ENCODE results near the gene SLC4A5. TPM values are rescaled to one million over a fixed set of nuclear protein-coding genes. Genes with fewer than 3 reads are reported as not detected.
"Not testable (repeated sequence)": the region's sequence is repeated elsewhere in the genome, so short reads cannot be mapped to it uniquely, and the experiment has no call there.

The SLC4A5 gene
- polyA plus RNA-seq, 3 donors = 1.4 to 2.2 (median 2.2) TPM

DNA sequence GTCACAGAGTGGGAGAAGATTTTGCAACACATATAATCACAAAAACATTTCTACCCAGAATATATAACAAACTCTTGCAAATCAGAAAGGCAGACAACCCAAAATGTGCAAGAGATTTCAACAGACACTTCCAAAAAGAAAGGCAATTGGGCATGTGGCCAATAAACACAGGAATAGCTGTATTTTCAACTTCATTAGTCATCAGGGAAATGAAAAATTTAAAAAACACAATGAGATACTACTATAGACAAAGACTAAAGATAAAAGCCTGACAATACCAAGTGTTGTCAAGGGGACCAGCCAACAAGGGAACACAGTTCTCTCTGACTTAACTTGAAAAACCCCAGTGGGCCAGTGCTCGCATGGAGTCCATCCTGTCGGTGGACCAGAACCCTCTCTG lies 104.3 kb downstream of the SLC4A5 start:
- no peak for DNase-seq (ENCODE audit: low read depth in 3 of 3, low spot score in 2 of 3)

DNA sequence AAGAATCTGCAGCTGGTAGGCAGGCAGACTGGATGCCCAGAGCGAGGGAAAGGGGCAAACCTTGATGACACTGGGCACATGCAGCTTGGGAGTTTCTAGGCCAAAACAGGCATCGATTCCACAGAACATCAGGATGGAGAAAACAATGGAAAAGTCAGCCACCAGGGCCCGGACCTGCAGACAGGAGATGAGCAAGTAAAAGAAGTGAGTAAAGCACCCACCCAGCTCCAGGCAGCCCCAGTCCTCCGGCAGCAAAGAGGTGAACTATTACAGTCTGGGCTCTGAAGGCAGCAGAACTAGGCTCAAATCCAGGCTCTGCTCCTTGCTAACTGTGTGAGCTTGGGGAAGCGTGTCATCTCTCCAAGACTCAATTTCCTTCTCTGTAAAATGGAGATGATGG lies 108.2 kb downstream of the SLC4A5 start:
- no peak for DNase-seq (ENCODE audit: low read depth in 3 of 3, low spot score in 2 of 3)

DNA sequence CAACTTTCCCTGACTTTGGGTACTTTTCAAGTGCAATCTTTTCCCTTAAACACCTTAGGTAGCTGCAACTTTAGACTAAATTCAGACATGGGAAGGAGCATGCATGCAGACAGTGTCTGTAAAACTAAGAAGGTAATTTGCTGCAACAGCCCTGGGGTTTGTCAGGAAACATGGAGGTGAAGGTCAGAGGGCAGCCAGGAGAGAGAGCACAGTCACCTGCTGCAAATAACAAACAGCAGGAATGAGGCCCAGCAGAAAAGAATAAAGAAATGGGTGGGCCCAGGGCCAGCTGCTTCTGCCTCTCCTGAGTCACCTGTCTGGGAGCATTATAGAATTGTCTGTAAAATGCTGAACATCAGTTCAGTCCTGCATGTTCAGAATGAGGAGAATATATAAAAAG lies 109.6 kb downstream of the SLC4A5 start:
- DNase-seq (ENCODE audit: low read depth in 3 of 3, low spot score in 2 of 3) = no peak

DNA sequence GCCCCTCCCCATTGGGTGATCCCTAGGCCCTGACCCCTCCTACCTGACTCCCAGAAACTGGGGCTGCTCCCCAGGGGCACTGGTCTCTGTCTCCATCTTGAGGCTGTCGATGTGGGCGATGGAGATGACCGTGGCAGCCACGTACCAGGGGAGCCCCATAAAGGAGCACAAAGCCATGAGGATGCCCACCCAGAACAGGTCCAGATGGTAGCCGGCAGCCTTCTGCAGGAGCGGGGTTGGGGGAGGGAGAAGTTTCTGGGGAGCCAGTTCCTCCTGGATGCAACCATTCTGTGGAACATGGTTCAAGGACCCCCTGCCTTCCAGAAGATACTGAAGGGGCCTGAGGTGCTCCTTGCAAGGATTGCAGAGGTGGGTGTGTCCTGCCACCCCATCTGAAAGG lies 110.8 kb downstream of the SLC4A5 start:
- no peak for DNase-seq (ENCODE audit: low read depth in 3 of 3, low spot score in 2 of 3)

DNA sequence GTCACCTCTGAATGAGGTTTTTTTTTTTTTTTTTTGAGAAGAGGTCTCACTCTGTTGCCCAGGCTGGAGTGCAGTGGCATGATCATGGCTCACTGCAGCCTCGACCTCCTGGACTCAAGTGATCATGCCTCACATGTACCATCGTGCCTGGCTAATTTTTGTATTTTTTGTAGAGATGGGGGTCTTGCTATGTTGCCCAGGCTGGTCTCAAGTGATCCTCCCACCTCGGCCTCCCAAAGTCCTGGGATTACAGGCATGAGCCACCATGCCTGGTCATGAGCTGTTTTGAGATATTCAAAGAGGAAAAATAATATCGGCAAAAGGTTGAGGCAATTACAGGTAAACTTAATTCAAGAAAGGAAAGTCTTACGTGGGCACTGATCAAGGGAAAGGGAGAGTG lies 113.4 kb downstream of the SLC4A5 start:
- not testable (repeated sequence) for DNase-seq (ENCODE audit: low read depth in 3 of 3, low spot score in 2 of 3)

DNA sequence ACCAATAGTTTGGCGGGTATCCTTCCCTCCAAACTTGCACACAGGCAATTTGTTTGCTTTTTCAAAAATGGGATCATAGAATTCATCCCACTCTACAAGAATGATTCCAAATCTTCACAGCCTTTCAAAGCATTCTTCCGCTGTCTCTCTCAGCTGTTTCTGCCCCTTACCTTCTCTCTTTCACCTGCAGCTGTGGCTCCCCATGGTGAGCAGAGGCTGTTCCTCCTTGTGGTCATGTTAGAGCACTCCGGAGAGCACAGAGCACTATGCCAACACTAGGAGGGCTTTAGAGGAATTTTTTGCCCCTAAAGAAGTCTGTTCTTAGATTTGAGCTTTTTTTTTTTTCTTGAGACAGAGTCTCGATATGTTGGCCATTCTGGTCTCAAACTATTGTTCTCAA lies 114.4 kb downstream of the SLC4A5 start:
- no peak for DNase-seq (ENCODE audit: low read depth in 3 of 3, low spot score in 2 of 3)

DNA sequence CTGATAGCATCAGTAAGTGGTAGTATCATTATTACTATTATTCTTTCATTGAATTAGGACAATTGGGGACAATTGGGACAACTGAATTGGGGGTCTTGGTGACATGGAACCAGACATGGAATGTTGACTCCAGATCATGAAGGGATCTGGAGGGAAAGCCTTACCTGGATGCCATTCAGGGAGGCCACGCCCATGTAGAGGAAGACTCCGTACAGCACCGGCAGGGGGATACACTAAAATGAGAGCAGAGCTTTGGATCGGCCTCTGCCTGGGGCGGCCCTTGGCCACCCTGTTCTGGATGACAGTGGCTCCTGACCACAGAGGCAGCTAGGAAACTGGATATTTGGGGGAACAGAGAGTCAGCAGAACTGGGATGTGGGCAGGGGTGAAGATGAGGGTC lies 115.6 kb downstream of the SLC4A5 start:
- no peak for DNase-seq (ENCODE audit: low read depth in 3 of 3, low spot score in 2 of 3)

DNA sequence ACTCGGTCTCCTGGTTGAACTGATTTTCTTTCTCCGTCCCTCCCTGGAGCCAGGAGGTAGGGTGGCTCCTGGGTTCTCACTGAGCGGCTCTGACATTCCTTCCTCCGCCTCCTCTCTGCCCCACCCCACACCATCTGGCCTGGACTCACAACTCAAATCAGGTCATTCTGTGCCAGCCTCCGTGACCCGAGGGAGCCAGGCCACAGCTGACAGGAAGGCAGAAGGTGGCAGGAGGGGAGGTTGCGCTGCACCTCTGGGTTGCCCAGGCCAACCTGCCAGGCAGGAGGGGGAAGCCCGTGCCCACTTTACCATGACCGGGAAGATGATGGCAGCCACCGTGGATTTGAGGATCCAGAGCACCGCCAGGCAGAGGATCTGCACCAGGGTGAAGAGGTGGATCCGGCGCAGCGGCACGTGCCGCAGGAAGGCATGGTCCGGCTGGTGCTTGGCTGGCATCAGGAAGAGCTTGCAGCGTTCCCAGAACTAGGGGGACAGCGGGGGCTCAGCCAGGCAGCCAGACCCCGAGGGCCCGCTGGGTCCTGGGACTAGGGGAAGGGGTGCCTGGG lies 116.5 kb downstream of the SLC4A5 start:
- no peak for DNase-seq (ENCODE audit: low read depth in 3 of 3, low spot score in 2 of 3)

DNA sequence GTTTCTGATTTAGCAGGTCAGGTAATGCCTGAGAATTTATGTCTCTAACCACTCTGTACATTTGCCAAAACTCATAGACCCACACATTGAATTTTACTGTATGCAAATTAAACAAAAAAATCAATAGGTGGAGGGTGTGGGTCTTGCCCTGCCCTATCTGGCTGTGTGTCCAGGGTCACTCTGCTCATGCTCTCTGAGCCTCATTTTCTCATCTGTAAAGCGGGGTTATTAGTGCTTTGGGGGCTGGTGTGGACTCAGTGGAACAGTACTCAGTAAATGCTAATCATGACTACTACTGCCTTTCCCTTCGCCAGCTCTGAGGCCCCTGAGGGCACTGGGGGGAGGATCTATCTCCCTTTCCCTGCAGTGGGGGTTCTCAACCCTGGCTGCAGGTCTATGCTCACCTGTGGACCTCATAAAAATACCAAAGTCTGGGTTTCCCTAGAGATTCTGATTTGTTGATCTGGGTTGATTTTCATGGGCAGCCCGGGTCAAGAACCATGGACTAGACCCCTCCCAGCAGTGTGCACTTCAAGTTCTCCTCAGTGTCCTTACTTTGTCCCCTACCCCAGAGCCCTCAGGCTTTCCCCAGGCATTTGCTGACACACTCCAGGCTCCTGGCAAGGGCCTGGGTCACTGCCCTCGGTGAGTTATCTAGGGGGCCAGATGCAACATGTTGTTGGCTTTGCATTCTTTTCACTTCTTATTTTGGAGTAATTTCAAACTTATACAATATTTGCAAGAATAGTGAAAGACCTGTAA lies 117.3 kb downstream of the SLC4A5 start:
- no peak for DNase-seq (ENCODE audit: low read depth in 3 of 3, low spot score in 2 of 3)

DNA sequence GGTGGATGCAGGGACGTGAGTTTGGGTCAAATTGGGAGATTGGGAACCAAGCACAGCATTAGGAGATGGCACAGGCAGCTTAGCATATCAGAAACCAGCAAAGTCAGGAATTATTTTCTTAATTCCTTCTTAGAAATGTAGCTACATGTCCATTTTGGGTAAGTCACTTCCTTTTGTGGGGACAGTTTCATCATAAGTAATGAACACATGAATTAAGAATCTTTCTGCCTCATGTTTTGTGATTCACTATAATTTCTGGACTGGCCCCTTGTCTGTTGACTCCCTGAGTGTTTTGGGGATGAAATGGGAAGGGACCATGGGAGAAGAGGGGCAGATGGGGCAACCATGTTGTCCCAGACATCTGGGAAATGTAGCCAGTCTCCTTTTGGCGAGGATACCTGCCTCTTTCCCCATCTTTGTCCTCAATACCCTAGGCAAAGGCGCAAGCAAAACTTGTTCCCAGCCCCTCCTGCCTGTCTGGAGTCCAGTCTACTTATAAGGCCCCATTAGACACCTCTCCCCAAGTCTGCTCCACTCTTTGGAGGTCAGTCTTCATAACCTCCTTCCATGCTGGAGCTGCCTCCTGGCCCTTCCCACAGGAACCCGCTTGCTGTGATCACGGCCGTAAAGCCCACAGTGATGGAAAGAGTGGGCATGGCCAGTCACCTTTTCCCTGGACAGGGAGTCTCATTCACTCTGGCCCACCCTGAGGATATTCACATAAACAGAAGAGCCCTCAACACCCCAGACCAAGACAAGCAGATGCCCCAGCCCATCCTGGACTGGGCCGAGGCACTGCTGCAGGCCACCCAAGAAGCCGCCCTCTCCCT lies 119.1 kb downstream of the SLC4A5 start:
- DNase-seq (ENCODE audit: low read depth in 3 of 3, low spot score in 2 of 3) = no peak

DNA sequence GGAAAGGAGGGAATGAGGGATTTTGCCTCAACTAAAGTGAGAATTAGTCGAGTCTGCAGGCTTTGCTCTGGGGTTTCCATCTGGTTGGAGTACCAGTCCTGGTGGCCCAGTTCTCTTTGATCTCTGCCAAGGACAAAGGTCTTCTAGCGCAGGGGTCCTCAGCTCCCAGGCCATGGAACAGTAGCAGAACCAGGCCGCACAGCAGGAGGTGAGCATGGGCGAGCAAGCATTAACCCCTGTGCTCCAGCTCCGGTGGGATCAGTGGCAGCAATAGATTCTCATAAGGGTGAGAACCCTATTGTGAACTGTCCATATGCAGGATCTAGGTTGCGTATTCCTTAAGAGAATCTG lies 120.9 kb downstream of the SLC4A5 start:
- DNase-seq (ENCODE audit: low read depth in 3 of 3, low spot score in 2 of 3) = no peak

DNA sequence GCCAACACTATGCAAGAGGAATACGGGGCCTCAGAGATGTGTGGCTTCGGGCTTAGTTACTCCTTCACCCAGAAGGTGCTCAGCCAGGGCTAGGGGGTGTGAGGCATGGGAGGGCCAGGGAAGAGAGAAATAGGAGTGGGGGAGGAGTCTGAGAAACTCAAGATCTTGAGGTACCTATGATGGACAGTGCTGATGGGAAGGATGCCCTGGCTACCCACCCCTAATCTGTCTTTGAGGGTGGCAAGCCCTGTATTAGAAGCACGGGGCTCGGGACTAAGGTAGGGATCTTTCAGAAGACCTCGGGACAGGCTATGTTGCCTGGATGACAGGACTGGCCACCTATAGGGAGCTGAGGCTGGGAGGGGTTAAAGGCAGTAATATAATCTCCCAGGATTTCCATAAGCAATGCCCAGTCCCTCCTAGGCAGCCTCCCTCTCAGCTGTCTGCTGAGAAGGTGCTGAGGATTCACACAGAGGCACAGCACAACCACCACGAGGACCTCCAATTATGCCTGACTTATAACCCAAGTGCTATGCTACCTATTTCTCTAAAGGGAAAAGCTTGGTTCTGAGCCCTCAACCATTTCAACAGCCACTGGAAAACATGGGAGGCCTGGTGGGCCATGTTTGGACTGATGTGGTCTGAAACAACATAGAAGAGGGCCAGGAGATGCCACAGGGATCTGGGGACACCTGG lies 121.5 kb downstream of the SLC4A5 start:
- DNase-seq (ENCODE audit: low read depth in 3 of 3, low spot score in 2 of 3) = no peak

DNA sequence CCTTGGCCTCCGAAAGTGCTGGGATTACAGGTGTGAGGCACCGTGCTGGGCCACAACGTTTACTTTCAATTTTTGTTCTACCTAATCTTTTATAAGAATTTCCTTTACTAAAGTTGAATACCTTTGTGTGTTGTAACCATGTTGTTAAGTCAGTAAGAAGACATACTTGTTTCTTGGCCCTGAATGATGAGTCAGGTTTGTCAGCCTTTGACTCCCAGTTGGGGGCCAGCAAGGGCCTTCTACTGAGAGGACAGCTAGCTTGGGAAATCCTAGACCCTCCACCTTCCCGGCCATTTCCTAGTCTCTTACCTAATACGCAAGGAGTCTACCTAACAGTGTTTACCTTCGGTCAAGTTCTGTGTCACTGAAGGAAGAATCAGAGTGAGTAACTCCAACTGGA lies 122.1 kb downstream of the SLC4A5 start:
- DNase-seq (ENCODE audit: low read depth in 3 of 3, low spot score in 2 of 3) = no peak

DNA sequence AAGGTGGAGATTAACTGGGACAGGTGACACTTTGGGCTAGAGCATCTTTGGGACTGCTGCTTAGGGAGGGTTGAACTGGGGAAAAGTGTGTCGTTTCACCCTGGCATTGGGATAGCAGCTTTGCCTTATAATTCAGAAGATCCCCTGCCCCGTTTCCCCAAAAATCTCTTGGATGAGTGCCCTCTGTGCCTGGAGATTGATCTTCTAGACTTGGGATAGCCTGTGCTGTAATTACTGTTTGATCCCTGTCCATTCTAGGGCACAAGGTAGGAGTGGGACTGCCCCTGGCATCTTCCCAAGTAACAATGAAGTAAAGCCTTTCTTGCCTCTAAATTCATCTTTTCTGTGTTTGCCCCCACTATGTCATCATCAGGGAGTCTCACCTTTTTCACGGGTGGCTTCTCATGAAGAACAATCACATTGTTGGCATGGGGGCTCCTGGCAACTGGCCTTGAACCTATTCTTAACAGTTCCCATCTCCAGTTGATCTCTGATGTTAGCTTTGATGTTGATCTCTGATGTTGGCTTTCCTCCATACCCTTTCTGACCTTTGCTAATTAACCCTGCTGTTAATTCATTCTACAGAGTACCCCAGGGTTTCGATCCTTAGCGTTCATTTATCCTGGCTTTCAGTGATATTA lies 123.2 kb downstream of the SLC4A5 start:
- DNase-seq (ENCODE audit: low read depth in 3 of 3, low spot score in 2 of 3) = no peak

DNA sequence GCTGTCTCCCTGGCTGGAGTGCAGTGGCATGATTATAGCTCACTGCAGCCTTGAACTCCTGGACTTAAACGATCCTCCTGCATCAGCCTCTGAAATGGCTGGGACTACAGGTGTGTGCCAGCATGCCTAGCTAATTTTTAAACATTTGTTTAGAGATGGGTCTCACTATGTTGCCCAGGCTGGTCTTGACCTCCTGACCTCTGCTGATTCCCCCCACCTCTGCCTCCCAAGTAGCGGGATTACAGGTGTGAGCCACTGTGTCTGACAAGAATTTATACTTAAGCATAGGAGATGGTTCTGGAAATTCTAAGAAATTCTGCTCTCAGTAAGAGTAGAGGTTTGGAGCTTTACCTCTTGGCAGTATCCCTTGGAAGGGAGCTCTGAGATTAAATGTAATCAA lies 126.6 kb downstream of the SLC4A5 start:
- no peak for DNase-seq (ENCODE audit: low read depth in 3 of 3, low spot score in 2 of 3)

DNA sequence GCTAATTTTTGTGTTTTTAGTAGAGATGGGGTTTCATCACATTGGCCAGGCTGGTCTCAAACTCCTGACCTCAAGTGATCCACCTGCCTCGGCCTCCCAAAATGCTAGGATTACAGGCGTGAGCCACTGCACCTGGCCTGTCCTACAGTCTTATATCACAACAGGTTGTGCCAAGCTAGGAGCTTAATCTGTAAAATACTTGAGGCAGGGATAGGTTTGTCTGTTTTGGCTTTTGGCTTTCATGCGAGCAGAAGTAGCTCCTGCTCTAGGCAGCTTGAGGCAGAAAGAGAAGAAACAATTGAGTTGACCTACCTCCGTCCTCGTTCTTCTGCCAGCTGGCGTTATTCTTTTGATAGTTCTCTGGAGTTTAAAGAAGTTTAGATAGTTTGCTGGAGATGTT lies 127.4 kb downstream of the SLC4A5 start:
- not testable (repeated sequence) for DNase-seq (ENCODE audit: low read depth in 3 of 3, low spot score in 2 of 3)

DNA sequence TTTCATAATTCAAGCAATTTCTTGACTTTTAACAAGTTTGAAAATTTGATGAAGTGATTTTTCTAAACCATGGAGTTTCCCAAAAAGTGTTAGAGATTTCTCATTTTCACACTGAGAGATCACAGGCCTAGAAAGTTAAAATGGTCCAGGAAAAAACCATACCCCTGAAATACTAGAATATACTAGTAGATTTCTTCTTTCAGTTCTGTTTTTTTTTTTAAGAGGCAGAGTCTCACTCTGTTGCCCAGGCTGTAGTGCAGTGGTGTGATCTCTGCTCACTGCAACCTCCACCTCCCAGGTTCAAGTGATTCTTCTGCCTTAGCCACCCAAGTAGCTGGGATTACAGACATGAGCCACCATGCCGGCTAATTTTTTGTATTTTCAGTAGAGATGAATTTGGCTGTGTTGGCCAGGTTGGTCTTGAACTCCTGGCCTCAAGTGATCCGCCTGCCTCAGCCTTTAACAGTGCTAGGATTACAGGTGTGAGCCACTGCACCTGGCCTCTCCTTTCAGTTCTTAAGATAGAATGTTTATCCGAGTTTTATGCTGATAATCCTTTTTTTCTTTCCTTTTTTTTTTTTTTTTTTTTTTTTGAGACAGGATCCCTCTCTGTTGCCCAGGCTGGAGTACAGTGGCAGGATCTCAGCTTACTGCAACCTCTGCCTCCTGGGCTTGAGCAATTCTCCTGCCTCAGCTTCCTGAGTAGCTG lies 130.4 kb downstream of the SLC4A5 start:
- DNase-seq (ENCODE audit: low read depth in 3 of 3, low spot score in 2 of 3) = no peak

DNA sequence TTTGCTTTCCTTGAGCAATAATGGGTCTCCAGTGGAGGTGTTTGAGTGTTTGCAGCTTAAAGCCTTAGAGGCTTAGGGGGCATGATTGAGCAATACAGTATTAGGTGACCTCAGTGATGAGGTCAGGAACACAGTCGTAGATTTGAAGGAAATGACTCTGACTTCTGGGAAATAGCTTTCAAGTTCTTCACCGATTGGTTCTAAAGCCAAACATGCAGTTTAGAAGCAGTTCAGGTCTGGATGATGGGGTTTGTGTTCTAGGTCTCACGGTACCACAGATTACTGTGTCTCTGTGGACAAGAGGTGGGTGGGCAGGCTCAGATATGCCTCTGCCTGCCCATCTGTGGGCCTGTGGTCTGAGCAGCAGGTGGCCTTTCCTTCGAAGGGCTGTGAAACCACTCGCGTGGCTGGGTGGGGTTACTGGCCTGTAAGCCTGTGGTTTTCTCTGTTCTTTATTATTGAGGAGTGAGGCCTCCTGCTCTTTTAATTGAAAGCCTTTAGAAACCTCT lies 137.0 kb downstream of the SLC4A5 start:
- DNase-seq (ENCODE audit: low read depth in 3 of 3, low spot score in 2 of 3) = no peak

DNA sequence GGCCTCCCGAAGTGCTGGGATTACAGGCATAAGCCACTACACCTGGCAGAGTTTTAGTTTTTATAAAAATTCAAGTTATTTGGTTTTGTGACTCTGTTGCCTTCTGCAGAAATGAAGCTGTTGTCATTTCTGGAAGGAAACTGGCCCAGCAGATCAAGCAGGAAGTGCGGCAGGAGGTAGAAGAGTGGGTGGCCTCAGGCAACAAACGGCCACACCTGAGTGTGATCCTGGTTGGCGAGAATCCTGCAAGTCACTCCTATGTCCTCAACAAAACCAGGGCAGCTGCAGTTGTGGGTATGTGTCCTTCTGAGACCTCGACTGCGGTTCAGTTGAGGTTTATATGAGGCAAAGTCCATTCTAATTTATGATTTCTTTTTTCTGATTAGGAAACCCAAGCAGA lies 137.6 kb downstream of the SLC4A5 start:
- no peak for DNase-seq (ENCODE audit: low read depth in 3 of 3, low spot score in 2 of 3)

DNA sequence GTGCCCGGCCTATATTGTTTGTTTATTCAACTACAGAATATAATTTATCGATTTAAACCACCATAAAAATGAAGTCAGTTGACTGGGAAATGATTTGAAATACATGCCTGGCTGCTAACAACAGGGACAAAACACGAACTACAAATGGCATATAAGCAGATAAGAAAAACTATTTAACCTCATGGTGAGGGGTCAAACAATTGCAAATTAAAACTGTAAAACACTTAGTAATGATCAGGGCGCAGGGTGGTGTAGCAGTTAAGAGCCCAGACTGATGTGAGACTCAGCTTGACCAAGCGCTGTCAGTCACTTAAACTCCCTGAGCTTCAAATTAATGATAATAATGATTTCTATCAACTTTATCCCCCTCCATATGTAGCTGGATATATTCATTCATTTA lies 138.1 kb downstream of the SLC4A5 start:
- DNase-seq (ENCODE audit: low read depth in 3 of 3, low spot score in 2 of 3) = no peak

All from right renal cortex interstitium (tissue), 3 donors.